ENCODE measurements around the gene SMR3A. TPM values are rescaled to one million over a fixed set of nuclear protein-coding genes. Genes with fewer than 3 reads are reported as not detected.

Gene SMR3A
- total RNA-seq, 1 experiment from 2014 or later = not detected

GRCh38 chr4:70397580-70397979 is 37.0 kb downstream of the SMR3A start, which contains the start of gene OPRPN:
TSS of gene OPRPN (plus strand) at chr4:70397940. CDS start at chr4:70399286, 1,346 bp downstream.
- H3K4me3 ChIP-seq = no peak within 1 kb of the TSS
- no peak for DNase-seq
- no peaks in the 10 kb centered on the region for H3K27me3 ChIP-seq
- H3K36me3 ChIP-seq = no peaks in the 10 kb centered on the region
- H3K9me3 ChIP-seq = no peaks in the 10 kb centered on the region

GRCh38 chr4:70399319-70399718 is 38.8 kb downstream of the SMR3A start:
- no peaks in the 10 kb centered on the region for H3K36me3 ChIP-seq
- H3K4me3 ChIP-seq = no peak overlapping the region
- H3K9me3 ChIP-seq = no peaks in the 10 kb centered on the region
- DNase-seq = no peak
- no peaks in the 10 kb centered on the region for H3K27me3 ChIP-seq

- H3K36me3 ChIP-seq = no peaks in the 10 kb centered on the region
- DNase-seq = no peak
- H3K4me3 ChIP-seq = no peak overlapping the region
- no peaks in the 10 kb centered on the region for H3K9me3 ChIP-seq
- no peaks in the 10 kb centered on the region for H3K27me3 ChIP-seq
Observed at GRCh38 chr4:70402762-70403161, 42.2 kb downstream of the SMR3A start.

- Histone ChIP-seq H3K36me3 (no peaks in the 10 kb centered on the region), H3K9me3 (no peaks in the 10 kb centered on the region), H3K4me3 (no peak overlapping the region), H3K27me3 (no peaks in the 10 kb centered on the region)
- DNase-seq = no peak
Observed at GRCh38 chr4:70405765-70406164, 45.2 kb downstream of the SMR3A start.

Other genes with a start within 250 kb of the SMR3A start
- gene PRR27, start 206.5 kb upstream of the SMR3A start, total RNA-seq (2014; rRNA removed; shearing (Covaris generic); ENCODE audit: low replicate concordance) = not detected in 2 replicates
- gene ODAM, start 165.0 kb upstream of the SMR3A start, total RNA-seq (2014; rRNA removed; shearing (Covaris generic); ENCODE audit: low replicate concordance) = not detected in 2 replicates
- not detected in 2 replicates for gene FDCSP, start 134.6 kb upstream of the SMR3A start, total RNA-seq (2014; rRNA removed; shearing (Covaris generic); ENCODE audit: low replicate concordance)
- not detected in 2 replicates for gene CSN3, start 118.2 kb upstream of the SMR3A start, total RNA-seq (2014; rRNA removed; shearing (Covaris generic); ENCODE audit: low replicate concordance)
- gene CABS1, start 25.8 kb upstream of the SMR3A start, total RNA-seq (2014; rRNA removed; shearing (Covaris generic); ENCODE audit: low replicate concordance) = not detected in 2 replicates
- gene SMR3B, start 22.4 kb downstream of the SMR3A start, total RNA-seq (2014; rRNA removed; shearing (Covaris generic); ENCODE audit: low replicate concordance) = not detected in 2 replicates
- gene OPRPN, start 37.2 kb downstream of the SMR3A start, total RNA-seq (2014; rRNA removed; shearing (Covaris generic); ENCODE audit: low replicate concordance) = not detected in 2 replicates
- gene MUC7, start 111.4 kb downstream of the SMR3A start, total RNA-seq (2014; rRNA removed; shearing (Covaris generic); ENCODE audit: low replicate concordance) = not detected in 2 replicates
- 2.6 TPM in 1 of 2 replicates, not detected in the other for gene AMTN, start 157.8 kb downstream of the SMR3A start, total RNA-seq (2014; rRNA removed; shearing (Covaris generic); ENCODE audit: low replicate concordance)
- gene AMBN, start 231.5 kb downstream of the SMR3A start, total RNA-seq (2014; rRNA removed; shearing (Covaris generic); ENCODE audit: low replicate concordance) = not detected in 2 replicates

Measured in MG63 (cell line).